Spleen (tissue), 11 donors: Measurements from ENCODE around the gene TBC1D22A. TPM values are rescaled to one million over a fixed set of nuclear protein-coding genes. Genes with fewer than 3 reads are reported as not detected.

Experiments used
- DNase-seq: peaks from one replicate; pipeline ENCODE4 v3.0.0-alpha.2; 2020
- H3K27ac ChIP-seq, 8 donors: fragments of 200-600 bp; sonication (generic) in 7 of 8; 1 replicate in 4 of 8; 2 replicates in 4 of 8; pipeline versions ENCODE4 v1.5.0 to v1.8.0; 2016 to 2021; ENCODE audit warnings: inconsistent platforms in 4 of 8, mild to moderate bottlenecking in 4 of 8, moderate library complexity in 1 of 8
- H3K27me3 ChIP-seq, 7 donors: fragments of 200-600 bp; sonication (generic) in 6 of 7; replicated peaks in 1 of 7; 1 replicate in 4 of 7; 2 replicates in 3 of 7; pipeline versions ENCODE4 v1.5.0 to v1.8.0; 2016 to 2021; ENCODE audit warnings: inconsistent platforms in 3 of 7, mild to moderate bottlenecking in 1 of 7
- H3K36me3 ChIP-seq, 6 donors: fragments of 200-600 bp; sonication (generic) in 5 of 6; 1 replicate in 4 of 6; 2 replicates in 2 of 6; pipeline versions ENCODE4 v1.5.0 to v1.8.0; 2016 to 2021; ENCODE audit warnings: inconsistent platforms in 2 of 6
- H3K4me1 ChIP-seq, 6 donors: fragments of 200-600 bp; sonication (generic) in 5 of 6; 1 replicate in 3 of 6; 2 replicates in 3 of 6; pipeline versions ENCODE4 v1.5.0 to v1.8.0; 2016 to 2021; ENCODE audit warnings: inconsistent platforms in 3 of 6
- H3K4me3 ChIP-seq, 8 donors: fragments of 200-600 bp; sonication (generic) in 7 of 8; 1 replicate in 4 of 8; 2 replicates in 4 of 8; pipeline versions ENCODE4 v1.5.0 to v1.8.0; 2016 to 2021; ENCODE audit warnings: inconsistent platforms in 4 of 8, mild to moderate bottlenecking in 4 of 8, moderate library complexity in 2 of 8
- H3K9me3 ChIP-seq, 8 donors: fragments of 200-600 bp; sonication (generic) in 7 of 8; 1 replicate in 4 of 8; 2 replicates in 4 of 8; pipeline versions ENCODE4 v1.5.0 to v1.8.0; 2016 to 2021; ENCODE audit warnings: inconsistent platforms in 4 of 8
- POLR2A ChIP-seq, 3 donors: fragments of 450-650 bp; IDR thresholded peaks; one replicate each; pipeline ENCODE4 v1.5.1; 2017; ENCODE audit warnings: antibody characterized with exemption in 3 of 3, mild to moderate bottlenecking in 1 of 3
- POLR2AphosphoS5 ChIP-seq, 3 donors: sonication (generic); formaldehyde crosslinking; IDR thresholded peaks; one replicate each; pipeline ENCODE4 v1.5.1; 2017; ENCODE audit warnings: antibody characterized with exemption in 3 of 3
- WGBS, 5 donors: extraction: QIAGEN DNeasy Blood & Tissue Kit in 3 of 5; methylation state at CpG; one replicate each; pipeline versions ENCODE4 v1.1.5 to v1.1.7; 2013 to 2018; 5-methylcytosine and 5-hydroxymethylcytosine counted together
- intact Hi-C: fragments of 100-400 bp; cut with DNase I; formaldehyde crosslinking; loops from one replicate; pipeline ENCODE4 v1.15.0; 2023; ENCODE audit warnings: low total_unique reads
- polyA plus RNA-seq, 3 donors: library from polyadenylated mRNA; stranded (reverse); fragments of 200-250 nt; gene quantifications; one replicate each; pipeline ENCODE4 v1.2.1, GENCODE V29; 2013
- total RNA-seq, 7 donors: library from RNA; depleted of rRNA in 3 of 7; stranded (reverse); fragments of >200 nt in 3 of 7; fragmentation: NEBNext Ultra II Directional in 4 of 7; extraction: Animal tissue kit (Norgen Biotek cat#: 25700) in 4 of 7; gene quantifications; one replicate each; pipeline versions ENCODE4 v1.1.0 to v1.2.1, GENCODE V29; 2016 to 2021
- TF ChIP-seq, protein P1 (sequence below), 11 experiments: fragments of 200-600 bp in 7 of 11; fragments of 450-650 bp in 4 of 11; sonication (generic) in 4 of 11; IDR thresholded peaks in 8 of 11; conservative IDR thresholded peaks in 3 of 11; 1 replicate in 7 of 11; 2 replicates in 4 of 11; pipeline versions ENCODE4 v1.4.0 to v1.8.0; 2016 to 2021; ENCODE audit warnings: antibody characterized with exemption in 11 of 11, inconsistent platforms in 4 of 11, mild to moderate bottlenecking in 1 of 11
- donor health status: healthy with polysubstance abuse.
- donor health status: DM: no; HTN: no; CAD: no; lungs with moderate emphysema.
- donor health status: DM: no; HTN: no; CAD: no.
- donor health status: Bipolar disorder and iron deficiency.
- donor health status: healthy.
- donor health status: DM: no; HTN: no; CAD: no.
- donor health status: DM: yes; HTN: yes; CAD: no.

TBC1D22A gene
- total and polyA plus RNA-seq, 10 donors = 17.2 to 66.9 (median 49.6) TPM

DNA sequence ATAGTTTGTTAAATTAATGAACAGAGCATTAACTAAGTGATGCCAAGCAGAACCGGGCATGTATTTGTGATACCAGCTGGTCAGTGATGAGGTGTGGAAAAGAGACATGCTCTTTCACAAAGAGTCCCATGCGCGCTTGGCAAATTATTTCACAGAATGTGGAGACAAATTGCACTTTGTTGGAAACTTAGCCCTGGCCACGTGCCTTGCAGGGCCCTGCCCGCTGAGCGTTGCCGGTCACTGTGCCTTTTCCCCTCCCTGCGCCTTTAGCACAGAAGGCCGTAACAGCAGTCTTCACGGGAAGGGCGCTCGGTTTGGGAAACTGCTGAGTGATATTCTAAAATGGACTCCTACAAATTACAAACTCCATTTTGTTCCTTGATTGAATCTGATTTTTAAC lies 235.9 kb downstream of the TBC1D22A start:
- 95 to 98% (median 96%) methylated on average over 12 of the region's 12 CpGs for WGBS, 5 donors
- H3K9me3 ChIP-seq = no peaks in the 10 kb centered on the region
- H3K36me3 ChIP-seq = peaks cover 0 to 70% (median 32%) of the 10 kb centered on the region in 6 donors
- intact Hi-C loops = no loop called here
- no peak overlapping the region for H3K4me3 ChIP-seq
- no peak overlapping the region for H3K27ac ChIP-seq
- no peak for DNase-seq
- H3K27me3 ChIP-seq = no peaks in the 10 kb centered on the region
- H3K4me1 ChIP-seq = peaks cover 0 to 17% (median 3%) of the 10 kb centered on the region in 6 donors
- peak in 1 of 3 donors; percentile 11 for TF ChIP-seq POLR2AphosphoS5 (IDR thresholded peaks at IDR 0.05)
- TF ChIP-seq, protein P1, sequence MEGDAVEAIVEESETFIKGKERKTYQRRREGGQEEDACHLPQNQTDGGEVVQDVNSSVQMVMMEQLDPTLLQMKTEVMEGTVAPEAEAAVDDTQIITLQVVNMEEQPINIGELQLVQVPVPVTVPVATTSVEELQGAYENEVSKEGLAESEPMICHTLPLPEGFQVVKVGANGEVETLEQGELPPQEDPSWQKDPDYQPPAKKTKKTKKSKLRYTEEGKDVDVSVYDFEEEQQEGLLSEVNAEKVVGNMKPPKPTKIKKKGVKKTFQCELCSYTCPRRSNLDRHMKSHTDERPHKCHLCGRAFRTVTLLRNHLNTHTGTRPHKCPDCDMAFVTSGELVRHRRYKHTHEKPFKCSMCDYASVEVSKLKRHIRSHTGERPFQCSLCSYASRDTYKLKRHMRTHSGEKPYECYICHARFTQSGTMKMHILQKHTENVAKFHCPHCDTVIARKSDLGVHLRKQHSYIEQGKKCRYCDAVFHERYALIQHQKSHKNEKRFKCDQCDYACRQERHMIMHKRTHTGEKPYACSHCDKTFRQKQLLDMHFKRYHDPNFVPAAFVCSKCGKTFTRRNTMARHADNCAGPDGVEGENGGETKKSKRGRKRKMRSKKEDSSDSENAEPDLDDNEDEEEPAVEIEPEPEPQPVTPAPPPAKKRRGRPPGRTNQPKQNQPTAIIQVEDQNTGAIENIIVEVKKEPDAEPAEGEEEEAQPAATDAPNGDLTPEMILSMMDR (IDR thresholded peaks at IDR 0.05 in 8 of 11, conservative IDR thresholded peaks at IDR 0.05 in 3 of 11) = no peak

DNA sequence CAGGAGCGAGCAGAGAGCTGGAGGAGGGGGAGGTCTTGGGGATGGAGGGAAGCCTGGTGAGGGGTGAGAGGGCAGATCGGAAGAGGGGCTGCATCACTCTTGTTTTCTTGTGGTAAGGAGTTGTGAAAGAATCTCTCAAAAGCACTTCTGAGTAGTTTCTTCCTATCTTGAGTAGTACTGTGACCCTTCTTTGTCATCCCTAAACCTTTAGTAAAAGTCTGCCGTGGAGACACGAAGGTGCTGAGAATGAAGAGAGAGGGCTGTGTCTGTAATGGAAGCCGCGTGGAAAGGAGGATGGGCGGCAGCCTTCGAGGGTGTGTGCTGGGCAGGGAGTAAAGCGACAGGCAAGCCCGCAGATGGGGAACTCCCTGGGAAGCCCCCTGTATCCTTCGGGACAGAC lies 237.8 kb downstream of the TBC1D22A start:
- TF ChIP-seq, protein P1 (IDR thresholded peaks at IDR 0.05 in 8 of 11, conservative IDR thresholded peaks at IDR 0.05 in 3 of 11) = no peak
- TF ChIP-seq POLR2A (IDR thresholded peaks at IDR 0.05) (no peak), POLR2AphosphoS5 (IDR thresholded peaks at IDR 0.05) (no peak)
- Histone ChIP-seq H3K27ac (no peak overlapping the region), H3K9me3 (no peaks in the 10 kb centered on the region), H3K36me3 (peaks cover 0 to 70% (median 22%) of the 10 kb centered on the region in 6 donors), H3K4me1 (peaks cover 0 to 6% (median 0%) of the 10 kb centered on the region in 6 donors), H3K4me3 (no peak overlapping the region), H3K27me3 (no peaks in the 10 kb centered on the region)
- no peak for DNase-seq
- WGBS, 5 donors = 77 to 84% (median 82%) methylated on average over 11 of the region's 11 CpGs
- intact Hi-C loops = no loop called here

DNA sequence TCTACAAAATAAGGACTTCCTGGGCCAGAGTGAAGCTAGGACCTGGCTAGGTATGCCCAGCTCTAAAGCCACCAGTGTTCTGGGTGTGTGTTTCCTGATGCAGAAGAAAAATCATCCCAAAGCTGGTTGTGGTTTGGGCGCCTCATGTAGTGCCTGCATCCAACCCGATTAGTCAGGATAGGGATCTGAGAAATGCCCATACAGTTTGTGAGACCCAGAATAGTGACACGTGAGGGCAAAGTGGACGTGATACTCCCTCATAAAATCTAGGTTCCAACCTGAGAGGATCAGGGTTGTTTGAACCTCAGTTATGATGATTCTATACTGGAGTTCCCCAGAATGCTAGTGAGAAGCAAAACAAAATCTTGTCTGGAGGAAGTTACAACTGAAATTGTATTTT lies 238.4 kb downstream of the TBC1D22A start:
- DNase-seq = no peak
- TF ChIP-seq POLR2A (IDR thresholded peaks at IDR 0.05) (no peak), POLR2AphosphoS5 (IDR thresholded peaks at IDR 0.05) (no peak)
- TF ChIP-seq, protein P1 (IDR thresholded peaks at IDR 0.05 in 8 of 11, conservative IDR thresholded peaks at IDR 0.05 in 3 of 11) = no peak
- 60 to 83% (median 71%) methylated on average over 4 of the region's 4 CpGs for WGBS, 5 donors

DNA sequence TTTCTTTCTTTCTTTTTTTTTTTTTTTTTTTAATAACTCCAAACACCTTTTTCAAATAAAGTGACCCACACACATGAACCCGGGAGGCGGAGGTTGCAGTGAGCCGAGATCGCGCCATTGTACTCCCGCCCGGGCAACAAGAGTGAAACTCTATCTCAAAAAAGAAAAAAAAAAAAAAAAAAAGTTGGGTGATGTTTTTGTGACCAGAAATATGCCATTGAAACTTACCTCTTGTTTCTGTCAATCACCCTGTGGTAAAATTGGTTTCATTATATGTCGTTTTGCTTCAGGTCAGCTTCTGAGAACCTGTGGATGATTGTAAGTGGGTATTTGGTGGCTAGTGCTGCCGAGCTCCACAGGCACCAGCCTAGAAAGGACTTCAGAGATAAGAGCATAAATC lies 238.8 kb downstream of the TBC1D22A start:
- H3K27ac ChIP-seq = no peak overlapping the region
- peaks cover 0 to 68% (median 16%) of the 10 kb centered on the region in 6 donors for H3K36me3 ChIP-seq
- intact Hi-C loops = no loop called here
- no peaks in the 10 kb centered on the region for H3K27me3 ChIP-seq
- no peak for DNase-seq
- no peak overlapping the region for H3K4me3 ChIP-seq
- TF ChIP-seq POLR2A (IDR thresholded peaks at IDR 0.05) (no peak), POLR2AphosphoS5 (IDR thresholded peaks at IDR 0.05) (no peak)
- TF ChIP-seq, protein P1 (IDR thresholded peaks at IDR 0.05 in 8 of 11, conservative IDR thresholded peaks at IDR 0.05 in 3 of 11) = no peak
- WGBS, 5 donors = 73 to 96% (median 93%) methylated on average over 9 of the region's 9 CpGs
- no peaks in the 10 kb centered on the region for H3K9me3 ChIP-seq
- H3K4me1 ChIP-seq = peaks cover 0 to 6% (median 0%) of the 10 kb centered on the region in 6 donors

More for the DNA sequence above, 238.4 kb downstream of the TBC1D22A start:
- intact Hi-C loops = no loop called here
- H3K9me3 ChIP-seq = no peaks in the 10 kb centered on the region
- no peak overlapping the region for H3K27ac ChIP-seq
- H3K4me3 ChIP-seq = no peak overlapping the region
- peaks cover 0 to 6% (median 0%) of the 10 kb centered on the region in 6 donors for H3K4me1 ChIP-seq
- H3K36me3 ChIP-seq = peaks cover 0 to 68% (median 18%) of the 10 kb centered on the region in 6 donors
- H3K27me3 ChIP-seq = no peaks in the 10 kb centered on the region
